ENCODE data around the gene RRBP1.

Gene RRBP1

GRCh38 chr20:17609811-17610377 is 72.1 kb downstream of the RRBP1 start:
- DNase-seq (ENCODE audit: low read depth in 2 of 2) = no peak

DNA sequence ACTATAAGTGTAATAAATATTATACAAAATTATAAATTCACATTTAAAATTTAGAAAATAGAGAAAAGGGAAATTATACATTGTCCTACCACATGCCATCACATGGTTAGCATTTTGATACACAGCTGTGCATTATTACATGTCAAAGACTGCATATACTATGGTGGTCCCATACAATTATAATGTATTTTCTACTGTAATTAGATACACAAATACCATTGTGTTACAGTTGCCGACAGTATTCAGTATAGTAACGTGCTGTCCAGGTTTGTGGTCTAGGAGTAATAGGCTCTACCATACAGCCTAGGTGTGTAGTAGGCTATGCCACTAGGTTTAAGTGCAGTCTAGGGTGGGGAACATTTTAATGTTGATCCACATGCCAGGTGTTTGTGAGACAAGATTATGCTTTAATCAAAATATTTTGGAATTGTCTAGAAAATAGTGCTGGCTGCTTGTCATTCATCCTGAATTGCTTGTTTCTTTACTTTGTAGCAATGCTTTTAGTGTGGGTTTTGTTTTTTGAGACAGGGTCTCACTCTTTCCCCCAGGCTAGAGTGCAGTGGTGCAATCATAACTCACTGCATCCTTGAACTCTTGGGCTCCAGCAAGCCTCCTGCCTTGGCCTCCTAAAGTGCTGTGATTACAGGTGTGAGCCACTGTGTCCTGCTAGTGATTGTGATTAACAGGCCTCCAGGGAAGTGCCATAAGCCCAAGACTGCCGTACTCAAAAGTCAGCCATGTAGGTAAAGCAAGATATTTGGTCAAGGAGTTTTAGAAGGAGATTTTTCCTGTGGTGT is 73.1 kb downstream of the RRBP1 start:
- DNase-seq (ENCODE audit: low read depth in 2 of 2) = no peak

- no peak for DNase-seq (ENCODE audit: low read depth in 2 of 2)
Measured at GRCh38 chr20:17606001-17606400, 76.0 kb downstream of the RRBP1 start.

DNA sequence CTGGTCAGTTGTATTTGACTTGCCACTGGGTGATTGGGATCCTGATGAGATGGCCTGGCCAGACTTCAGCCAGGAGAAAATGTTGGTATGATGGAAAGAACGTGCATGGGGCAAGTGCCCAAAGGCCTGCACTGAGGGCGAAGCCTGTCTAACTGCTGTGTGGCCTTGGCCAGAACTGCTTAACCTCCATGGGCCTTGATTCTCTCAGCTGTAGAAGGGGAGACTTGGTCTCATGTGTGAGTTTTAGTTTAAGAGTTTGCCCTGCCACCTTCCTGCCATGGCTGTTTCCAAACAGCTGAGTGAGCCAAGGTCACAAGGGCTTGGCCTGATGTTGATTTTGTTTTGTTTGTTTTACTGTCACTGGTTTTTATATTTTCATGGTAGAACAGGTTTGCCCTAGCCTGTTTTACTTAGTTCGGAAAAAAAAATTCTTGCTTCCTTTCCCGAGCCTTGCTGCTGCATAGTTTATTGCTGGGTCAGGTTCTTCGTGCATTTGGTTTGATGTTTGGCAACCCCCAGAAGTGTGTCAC is 76.8 kb downstream of the RRBP1 start:
- DNase-seq (ENCODE audit: low read depth in 2 of 2) = no peak

GRCh38 chr20:17602493-17602892 is 79.5 kb downstream of the RRBP1 start:
- DNase-seq (ENCODE audit: low read depth in 2 of 2) = no peak

DNA sequence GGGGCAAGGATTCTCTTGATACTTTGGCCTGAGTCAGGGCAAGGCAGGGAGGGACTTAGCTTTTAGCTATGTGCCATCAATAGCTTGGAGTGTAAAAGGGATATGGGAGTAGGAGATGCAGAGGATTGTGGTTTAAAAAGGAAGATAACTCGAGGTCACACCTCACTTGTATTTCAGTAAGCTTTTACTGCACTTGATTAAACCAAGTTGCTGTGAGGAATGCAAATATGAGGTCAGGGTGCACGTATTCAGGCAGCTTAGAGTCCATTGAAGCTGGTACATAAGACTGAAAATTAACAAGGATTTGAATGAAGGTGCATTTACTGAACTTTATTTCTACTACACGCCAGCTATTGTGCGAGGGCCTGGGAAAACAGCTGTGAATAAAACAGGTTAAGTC is 80.1 kb downstream of the RRBP1 start:
- DNase-seq (ENCODE audit: low read depth in 2 of 2) = no peak

DNA sequence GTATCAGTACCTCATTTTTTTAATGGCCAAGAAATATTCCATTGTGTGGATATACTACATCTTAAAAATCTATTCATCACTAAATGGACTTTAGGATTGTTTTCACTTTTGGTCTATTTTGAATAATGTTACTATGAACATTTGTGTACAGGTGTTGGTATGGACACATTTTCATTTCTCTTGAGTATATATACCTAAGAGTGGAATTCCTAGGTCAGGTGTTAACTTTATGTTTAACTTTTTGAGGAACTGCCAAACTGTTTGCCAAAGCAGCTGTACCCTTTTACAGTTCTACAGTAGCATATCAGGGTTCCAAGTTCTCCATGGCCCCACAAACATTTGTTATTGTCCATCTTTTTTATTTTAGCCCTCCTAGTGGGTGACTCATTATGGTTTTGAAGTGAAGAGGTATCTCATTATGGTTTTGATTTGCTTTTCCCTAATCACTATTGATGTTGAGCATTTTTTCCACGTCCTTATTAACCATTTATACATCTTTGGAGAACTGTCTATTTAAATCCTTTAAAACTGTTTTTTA is 84.0 kb downstream of the RRBP1 start:
- no peak for DNase-seq (ENCODE audit: low read depth in 2 of 2)

DNA sequence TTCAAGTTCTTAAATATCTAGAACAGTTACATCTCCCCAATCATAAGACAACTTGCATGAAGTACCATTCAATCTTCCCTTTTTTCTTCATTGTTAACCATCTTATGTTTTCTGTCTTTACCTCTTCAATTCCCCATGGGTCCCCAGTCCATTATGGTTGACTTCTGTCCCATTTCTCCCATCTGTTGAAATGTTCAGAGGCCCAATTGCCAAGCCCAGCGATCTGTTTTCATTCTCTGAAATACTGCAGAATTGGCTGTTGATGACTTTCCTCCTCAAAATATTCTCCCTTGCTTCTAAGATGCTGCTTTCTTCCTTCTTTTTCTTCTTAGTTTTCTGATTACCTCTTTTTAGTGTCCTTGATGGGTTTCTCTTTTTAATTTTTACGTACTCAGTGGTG is 86.2 kb downstream of the RRBP1 start:
- no peak for DNase-seq (ENCODE audit: low read depth in 2 of 2)

GRCh38 chr20:17594443-17594842 is 87.6 kb downstream of the RRBP1 start:
- no peak for DNase-seq (ENCODE audit: low read depth in 2 of 2)

DNA sequence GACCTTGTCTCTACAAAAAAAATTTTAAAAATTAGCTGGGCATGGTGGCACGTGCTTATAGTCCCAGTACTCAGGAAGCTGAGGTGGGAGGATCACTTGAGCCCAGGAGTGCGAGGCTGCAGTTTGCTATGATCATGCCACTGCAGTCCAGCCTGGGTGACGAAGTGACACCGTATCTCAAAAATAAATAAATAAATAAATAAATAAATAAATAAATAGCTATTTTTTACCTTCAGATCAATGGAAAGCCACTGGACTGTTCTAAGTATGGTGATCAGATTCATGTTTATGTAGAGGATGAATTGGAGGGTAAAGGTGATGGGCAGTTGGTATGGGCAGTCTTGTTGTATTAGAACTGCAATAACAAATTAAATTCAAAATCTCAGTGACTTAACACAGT is 88.1 kb downstream of the RRBP1 start:
- no peak for DNase-seq (ENCODE audit: low read depth in 2 of 2)

DNA sequence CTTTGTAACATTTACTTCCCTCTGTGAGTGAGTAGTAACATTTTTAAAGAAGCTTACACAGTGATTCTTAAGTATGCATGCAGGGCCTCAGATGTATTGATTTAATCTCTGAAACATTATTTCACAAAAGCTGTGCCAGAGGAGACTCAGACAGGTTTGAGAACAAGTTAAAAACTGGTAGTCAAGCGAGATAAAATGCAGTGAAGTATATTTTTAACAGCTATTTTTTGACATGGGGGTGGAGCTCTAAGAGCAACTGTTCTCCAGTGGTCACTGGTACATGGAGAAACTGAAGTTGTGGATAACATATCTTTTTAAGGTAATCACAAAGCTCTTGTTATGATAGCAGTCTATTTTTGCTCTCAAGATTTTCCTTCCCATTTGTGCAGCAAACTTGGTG is 91.8 kb downstream of the RRBP1 start:
- no peak for DNase-seq (ENCODE audit: low read depth in 2 of 2)

DNA sequence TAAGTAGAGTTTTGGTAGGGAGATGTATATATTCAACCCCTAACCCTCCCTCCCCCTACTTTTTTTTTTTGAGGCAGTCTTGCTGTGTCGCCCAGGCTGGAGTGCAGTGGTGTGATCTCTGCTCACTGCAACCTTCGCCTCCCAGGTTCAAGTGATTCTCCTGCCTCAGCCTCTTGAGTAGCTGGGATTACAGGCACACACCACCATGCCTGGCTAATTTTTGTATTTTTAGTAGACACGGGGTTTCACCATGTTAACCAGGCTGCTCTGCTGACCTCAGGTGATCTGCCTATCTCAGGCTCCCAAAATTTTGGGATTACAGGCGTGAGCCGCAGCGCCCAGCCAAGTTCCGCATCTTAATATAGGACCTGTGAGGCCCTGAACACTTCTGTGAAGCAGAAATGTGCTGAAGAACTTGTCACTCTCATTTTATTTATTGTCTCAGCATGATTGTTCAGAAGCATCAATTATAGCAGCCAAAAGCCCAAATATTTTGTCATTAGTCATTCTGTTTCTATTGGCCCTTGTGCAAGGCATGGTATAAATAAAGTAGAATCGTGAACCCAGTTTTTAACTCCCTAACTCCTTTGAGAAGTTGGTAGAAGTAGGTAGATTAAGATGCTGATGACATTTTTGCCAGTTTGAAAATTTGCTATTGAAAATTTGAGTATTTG is 92.7 kb downstream of the RRBP1 start:
- no peak for DNase-seq (ENCODE audit: low read depth in 2 of 2)

DNA sequence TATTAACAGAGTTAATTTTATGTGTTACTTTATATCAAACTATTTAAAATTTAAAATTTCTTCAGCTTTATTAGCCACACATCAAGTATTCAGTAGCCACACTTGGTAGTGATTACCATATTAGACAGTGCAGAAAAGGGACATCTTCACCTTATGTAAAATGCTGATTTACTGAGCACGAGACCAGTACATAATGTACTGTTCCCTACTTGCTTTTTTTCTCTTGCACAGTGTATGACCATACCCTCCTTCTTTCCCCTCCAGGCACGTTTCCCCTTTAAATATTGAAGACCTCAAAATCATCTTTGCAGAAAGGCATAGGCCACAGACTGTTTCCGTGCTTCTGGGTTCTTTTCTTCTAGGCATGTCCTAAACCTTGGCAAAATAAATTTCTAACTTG is 94.2 kb downstream of the RRBP1 start:
- no peak for DNase-seq (ENCODE audit: low read depth in 2 of 2)

GRCh38 chr20:17587148-17587547 is 94.9 kb downstream of the RRBP1 start:
- no peak for DNase-seq (ENCODE audit: low read depth in 2 of 2)

DNA sequence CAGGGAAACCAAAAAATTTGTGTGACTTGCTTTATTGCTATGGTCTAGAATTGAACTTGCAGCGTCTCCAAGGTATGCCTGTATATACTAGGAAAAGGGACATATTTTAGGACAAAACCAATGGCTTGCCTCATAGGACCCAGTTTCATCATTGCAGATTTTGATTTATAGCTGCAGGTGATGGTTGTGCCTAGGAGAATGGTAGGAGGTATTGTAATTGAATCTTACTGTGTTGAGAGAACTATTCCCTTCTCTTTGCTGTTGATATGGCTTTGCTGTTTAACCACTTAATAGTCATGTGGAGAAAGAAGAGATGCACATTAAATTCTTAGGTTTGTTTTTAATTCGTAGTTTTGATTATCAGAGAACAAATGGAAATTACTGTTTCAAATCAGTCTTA is 95.8 kb downstream of the RRBP1 start:
- DNase-seq (ENCODE audit: low read depth in 2 of 2) = no peak

DNA sequence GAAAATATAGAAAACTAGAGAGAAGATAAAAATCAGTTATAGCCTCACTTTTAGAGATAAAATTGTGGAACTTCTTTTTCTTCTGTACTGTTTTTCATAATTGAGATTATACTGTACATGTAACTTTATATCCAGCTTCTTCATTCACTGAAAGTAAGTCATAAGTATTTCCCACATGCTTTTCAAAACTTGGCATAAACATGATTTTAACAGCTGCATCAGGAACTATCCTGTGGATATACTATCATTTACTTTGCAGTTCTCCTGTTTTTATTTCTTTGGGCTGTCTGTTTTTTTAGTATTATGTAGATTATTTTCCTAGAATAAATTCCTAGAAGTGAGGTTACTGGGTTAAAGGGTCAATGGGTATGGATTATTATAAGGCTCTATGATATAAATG is 97.4 kb downstream of the RRBP1 start:
- no peak for DNase-seq (ENCODE audit: low read depth in 2 of 2)

GRCh38 chr20:17583126-17583525 is 98.9 kb downstream of the RRBP1 start:
- DNase-seq (ENCODE audit: low read depth in 2 of 2) = no peak

DNA sequence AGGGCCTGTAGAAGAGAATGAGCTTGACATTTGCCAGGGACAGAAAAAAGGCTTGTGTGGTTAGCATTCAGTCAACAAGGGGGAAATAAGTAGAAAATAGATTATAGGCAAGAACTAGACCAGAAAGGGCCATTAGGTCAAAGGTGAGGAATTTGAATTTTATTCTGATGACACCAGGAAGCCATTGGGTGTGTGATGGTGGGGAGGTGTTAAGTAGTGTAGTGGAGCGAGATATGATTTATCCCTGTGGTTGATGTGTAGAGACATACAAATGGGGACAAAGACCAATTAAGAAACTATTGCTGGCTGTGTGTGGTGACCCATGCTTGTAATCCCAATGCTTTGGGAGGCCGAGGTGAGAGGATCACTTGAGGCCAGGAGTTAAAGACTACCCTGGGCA is 101.1 kb downstream of the RRBP1 start:
- DNase-seq (ENCODE audit: low read depth in 2 of 2) = no peak

DNA sequence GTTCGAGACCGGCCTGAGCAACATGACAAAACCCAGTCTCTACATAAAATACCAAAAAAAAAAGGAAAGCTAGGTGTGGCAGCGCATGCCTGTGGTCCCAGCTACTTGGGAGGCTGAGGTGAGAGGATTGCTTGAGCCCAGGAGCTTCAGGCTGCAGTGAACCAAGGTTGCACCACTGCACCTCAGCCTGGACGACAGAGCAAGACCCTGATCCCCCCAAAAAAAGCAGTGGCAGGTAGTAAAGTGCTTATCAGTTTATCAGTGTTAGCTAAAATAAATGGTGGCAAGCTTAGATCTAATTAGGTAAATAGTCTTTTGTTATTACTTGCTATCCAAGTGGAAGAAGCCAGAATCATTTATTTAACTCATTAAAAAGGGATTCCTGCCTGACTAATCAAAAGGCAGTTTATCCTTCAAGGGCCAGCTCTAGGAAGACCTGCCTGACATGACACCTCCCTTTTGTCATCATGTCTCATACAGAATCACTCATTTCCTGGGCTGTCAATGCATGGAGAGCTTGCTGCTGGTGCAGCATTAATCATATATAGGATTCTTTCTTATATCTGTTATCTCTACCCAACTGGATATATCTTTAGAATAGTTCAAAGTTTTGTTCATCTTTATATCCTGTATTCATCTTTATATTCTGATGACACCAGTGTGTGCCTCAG is 102.5 kb downstream of the RRBP1 start:
- DNase-seq (ENCODE audit: low read depth in 2 of 2) = no peak

DNA sequence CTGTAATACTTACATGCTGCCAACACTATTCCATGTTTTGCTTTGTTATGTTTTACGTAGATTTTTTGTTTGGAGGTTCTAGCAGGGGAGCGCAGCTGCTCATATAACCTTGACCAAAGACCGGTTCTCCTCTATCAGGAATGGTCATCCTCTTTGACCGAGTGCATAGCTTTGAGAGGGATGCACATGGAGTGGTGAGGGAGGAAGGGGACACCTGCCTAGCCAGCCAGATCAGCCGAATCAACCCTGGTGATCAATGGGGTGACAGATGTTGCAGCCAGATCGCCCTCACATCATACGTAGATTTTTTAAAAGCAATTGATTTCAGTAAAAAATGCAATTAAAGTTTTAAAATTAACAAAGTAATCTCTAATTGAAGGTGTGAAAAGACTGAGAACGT is 105.8 kb downstream of the RRBP1 start:
- no peak for DNase-seq (ENCODE audit: low read depth in 2 of 2)

DNA sequence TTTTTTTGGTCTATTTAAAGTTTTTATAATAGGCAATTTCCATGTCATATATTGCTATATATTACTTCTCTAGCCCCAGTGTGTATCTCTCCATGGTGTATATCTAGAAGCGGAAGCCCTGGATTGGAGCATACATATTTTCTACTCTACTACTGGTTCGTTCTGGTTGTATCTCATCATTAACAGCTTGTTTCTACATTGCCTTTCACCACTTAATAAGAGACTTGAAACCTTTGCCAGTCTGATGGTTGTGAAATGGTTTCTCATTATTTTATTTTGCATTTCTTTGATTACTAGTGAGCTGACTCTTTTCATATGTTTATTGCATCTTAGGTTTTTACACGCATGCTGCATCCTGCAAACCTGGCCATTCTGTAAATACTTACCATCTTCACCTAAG is 108.6 kb downstream of the RRBP1 start:
- no peak for DNase-seq (ENCODE audit: low read depth in 2 of 2)

- DNase-seq (ENCODE audit: low read depth in 2 of 2) = no peak
Measured at GRCh38 chr20:17572034-17572638, 109.9 kb downstream of the RRBP1 start.

Measured in stimulated activated CD4-positive, alpha-beta T cell treated with anti-CD3 and anti-CD28 coated beads, Interleukin-15, amount 100 ng/mL, for 48 hours (primary cell).